ENCODE data around the gene RYK. TPM values are rescaled to one million over a fixed set of nuclear protein-coding genes. Genes with fewer than 3 reads are reported as not detected.

The RYK gene
- total RNA-seq, 1 donor from 2014 or later: 134 TPM

DNA sequence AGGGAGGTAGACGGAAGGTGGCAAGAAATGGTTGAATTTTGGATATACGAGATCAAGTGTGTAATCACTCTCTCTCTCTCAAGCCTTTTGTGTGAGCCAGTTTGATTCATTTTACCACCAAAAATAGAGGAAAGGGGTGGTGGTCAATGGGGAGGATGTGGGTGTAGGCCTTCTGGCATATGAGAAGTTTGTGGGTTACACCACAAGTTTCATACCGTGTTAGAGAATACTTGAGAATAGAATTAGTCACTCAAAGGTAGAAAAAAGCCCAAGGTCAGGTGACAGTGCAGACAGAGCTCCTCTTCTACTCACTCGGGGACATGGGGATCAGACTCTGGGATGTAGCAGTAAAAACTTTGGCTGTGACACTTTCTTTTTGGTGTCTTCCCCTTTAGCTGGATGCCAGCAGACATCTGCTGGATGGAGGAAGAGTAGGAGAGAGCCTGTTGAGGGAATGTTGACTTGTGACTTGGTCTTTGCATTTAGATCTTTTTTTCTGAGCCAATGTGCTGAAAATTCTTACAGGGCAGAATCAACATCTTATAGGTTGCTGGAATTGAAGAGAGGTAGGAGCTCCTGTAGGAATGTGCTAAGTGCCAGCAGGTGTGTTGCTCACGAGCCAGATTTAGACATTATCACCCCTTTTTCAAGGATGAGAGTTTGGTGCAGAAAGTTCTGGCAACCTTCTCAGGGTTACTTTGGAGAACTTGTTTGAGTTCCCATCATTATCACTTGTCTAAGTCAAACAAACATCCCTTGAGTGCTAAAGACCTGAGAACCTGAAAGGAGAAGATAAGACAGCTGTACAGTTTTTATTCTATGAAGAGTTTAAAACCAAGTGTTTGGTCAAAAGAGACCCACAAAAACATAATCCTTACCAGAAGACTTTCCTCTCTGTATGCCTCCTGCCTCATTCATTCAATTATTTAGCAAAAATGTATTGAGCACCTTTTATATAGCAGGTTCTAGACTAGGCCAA is 43.9 kb upstream of the RYK start:
- Mint-ChIP-seq H3K27ac (no peak overlapping the region), H3K36me3 (no peaks in the 10 kb centered on the region), H3K4me1 (peaks cover 2% of the 10 kb centered on the region), H3K4me3 (no peak overlapping the region), H3K27me3 (ENCODE audit: insufficient read depth, low read depth) (no peaks in the 10 kb centered on the region), H3K9me3 (peaks cover 5% of the 10 kb centered on the region)
- H3K9ac ChIP-seq: no peak overlapping the region
- H3K4me1 ChIP-seq: peaks cover 5% of the 10 kb centered on the region
- TF ChIP-seq EZH2 (IDR thresholded peaks at IDR 0.05) (no peak), EZH2phosphoT487 (IDR thresholded peaks at IDR 0.05) (no peak)
- TF ChIP-seq, protein P1, sequence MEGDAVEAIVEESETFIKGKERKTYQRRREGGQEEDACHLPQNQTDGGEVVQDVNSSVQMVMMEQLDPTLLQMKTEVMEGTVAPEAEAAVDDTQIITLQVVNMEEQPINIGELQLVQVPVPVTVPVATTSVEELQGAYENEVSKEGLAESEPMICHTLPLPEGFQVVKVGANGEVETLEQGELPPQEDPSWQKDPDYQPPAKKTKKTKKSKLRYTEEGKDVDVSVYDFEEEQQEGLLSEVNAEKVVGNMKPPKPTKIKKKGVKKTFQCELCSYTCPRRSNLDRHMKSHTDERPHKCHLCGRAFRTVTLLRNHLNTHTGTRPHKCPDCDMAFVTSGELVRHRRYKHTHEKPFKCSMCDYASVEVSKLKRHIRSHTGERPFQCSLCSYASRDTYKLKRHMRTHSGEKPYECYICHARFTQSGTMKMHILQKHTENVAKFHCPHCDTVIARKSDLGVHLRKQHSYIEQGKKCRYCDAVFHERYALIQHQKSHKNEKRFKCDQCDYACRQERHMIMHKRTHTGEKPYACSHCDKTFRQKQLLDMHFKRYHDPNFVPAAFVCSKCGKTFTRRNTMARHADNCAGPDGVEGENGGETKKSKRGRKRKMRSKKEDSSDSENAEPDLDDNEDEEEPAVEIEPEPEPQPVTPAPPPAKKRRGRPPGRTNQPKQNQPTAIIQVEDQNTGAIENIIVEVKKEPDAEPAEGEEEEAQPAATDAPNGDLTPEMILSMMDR (IDR thresholded peaks at IDR 0.05): no peak
- H3K4me3 ChIP-seq: no peak overlapping the region
- no peaks in the 10 kb centered on the region for H3K36me3 ChIP-seq
- H3K27ac ChIP-seq: no peak overlapping the region
- no peaks in the 10 kb centered on the region for H3F3A ChIP-seq (ENCODE audit: low read depth)
- no peaks in the 10 kb centered on the region for H4K20me1 ChIP-seq (ENCODE audit: low read depth)
- no peaks in the 10 kb centered on the region for H3K9me3 ChIP-seq (ENCODE audit: low read depth)
- H3K27me3 ChIP-seq: no peaks in the 10 kb centered on the region
- no peak overlapping the region for H3K4me2 ChIP-seq
- no peaks in the 10 kb centered on the region for H3K79me2 ChIP-seq (ENCODE audit: low read depth)
- DNase-seq (ENCODE audit: low spot score): no peak
- no peak overlapping the region for H2AFZ ChIP-seq (replicated peaks)

DNA sequence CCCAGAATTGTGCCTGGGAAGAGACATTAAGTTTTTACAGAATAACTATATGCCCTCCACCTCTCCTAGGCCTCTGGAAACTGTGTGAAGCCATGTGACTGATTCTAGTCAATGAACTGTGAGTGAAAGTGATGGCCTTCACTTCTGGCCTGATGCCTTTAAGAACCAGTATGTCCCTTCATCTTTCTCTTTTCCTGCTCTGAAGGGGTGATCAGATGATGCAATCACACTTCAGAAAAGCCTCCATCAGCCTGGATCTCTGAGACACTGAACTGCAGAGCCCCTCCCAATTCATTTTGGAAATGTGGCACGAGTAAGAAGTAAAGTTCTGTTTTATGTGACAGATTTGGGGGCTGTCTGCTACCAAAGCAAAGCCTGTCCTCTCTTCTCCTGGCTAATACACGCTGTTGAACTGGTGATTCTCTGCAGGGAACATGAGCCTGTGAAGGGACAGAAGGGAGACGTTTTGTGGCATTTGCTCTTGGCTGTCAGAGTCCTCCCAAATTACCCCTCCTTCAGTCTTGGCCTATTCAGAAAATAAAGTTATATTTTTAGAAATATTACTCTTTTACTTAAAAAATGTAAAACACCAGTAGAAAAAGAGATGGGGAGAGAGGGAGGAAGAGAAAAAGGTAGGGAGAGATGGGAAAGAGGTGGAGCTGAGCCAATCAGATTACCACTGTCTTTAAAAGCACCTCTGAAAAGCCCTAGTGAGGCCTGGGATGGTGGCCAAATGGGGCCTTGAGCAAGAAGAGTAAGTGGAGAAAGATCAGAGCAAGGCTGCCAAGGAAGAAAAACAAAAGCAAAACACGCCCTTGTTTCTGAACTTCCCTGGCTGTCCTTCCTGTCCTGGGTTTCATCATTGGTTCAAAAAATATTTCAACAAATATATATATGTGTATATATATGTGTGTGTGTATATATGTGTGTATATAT is 40.9 kb upstream of the RYK start:
- Mint-ChIP-seq H3K4me3 (no peak overlapping the region), H3K36me3 (no peaks in the 10 kb centered on the region), H3K9me3 (peaks cover 5% of the 10 kb centered on the region), H3K27me3 (ENCODE audit: insufficient read depth, low read depth) (no peaks in the 10 kb centered on the region), H3K4me1 (no peaks in the 10 kb centered on the region), H3K27ac (peak overlapping the region; percentile 31)
- Histone ChIP-seq H3K4me3 (no peak overlapping the region), H3K9me3 (ENCODE audit: low read depth) (no peaks in the 10 kb centered on the region), H3K79me2 (ENCODE audit: low read depth) (no peaks in the 10 kb centered on the region), H3K36me3 (no peaks in the 10 kb centered on the region), H2AFZ (replicated peaks) (peak overlapping the region; percentile 69), H4K20me1 (ENCODE audit: low read depth) (no peaks in the 10 kb centered on the region), H3K4me1 (no peaks in the 10 kb centered on the region), H3F3A (ENCODE audit: low read depth) (no peaks in the 10 kb centered on the region), H3K9ac (no peak overlapping the region), H3K4me2 (no peak overlapping the region), H3K27me3 (no peaks in the 10 kb centered on the region), H3K27ac (no peak overlapping the region)
- no peak for TF ChIP-seq EZH2phosphoT487 (IDR thresholded peaks at IDR 0.05)
- TF ChIP-seq, protein P1 (IDR thresholded peaks at IDR 0.05): no peak
- no peak for TF ChIP-seq EZH2 (IDR thresholded peaks at IDR 0.05)
- DNase-seq (ENCODE audit: low spot score): no peak

DNA sequence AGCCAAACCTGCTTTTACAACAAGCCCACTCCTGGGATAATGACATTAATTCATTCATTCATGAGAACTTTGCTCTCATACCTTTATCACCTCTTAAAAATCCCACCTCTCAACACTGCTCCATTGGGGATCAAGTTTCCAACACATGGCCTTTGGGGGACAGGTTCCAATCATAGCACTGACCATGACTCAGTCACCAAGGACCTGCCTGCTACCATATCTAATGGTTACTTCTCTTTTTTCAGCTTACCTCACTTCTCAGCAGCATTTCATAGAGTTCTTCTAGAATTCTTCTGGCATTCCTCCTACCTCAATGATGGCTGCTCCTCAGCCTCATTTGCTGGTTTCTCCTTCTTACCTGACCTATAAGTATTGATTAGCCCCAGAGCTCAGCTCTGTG is 36.9 kb upstream of the RYK start:
- Mint-ChIP-seq H3K36me3 (no peaks in the 10 kb centered on the region), H3K27me3 (ENCODE audit: insufficient read depth, low read depth) (no peaks in the 10 kb centered on the region), H3K9me3 (no peaks in the 10 kb centered on the region), H3K4me3 (no peak overlapping the region), H3K27ac (no peak overlapping the region), H3K4me1 (no peaks in the 10 kb centered on the region)
- H3K4me3 ChIP-seq: no peak overlapping the region
- H3K79me2 ChIP-seq (ENCODE audit: low read depth): no peaks in the 10 kb centered on the region
- H3K36me3 ChIP-seq: no peaks in the 10 kb centered on the region
- no peaks in the 10 kb centered on the region for H3F3A ChIP-seq (ENCODE audit: low read depth)
- H3K27ac ChIP-seq: no peak overlapping the region
- no peak overlapping the region for H2AFZ ChIP-seq (replicated peaks)
- H3K27me3 ChIP-seq: no peaks in the 10 kb centered on the region
- no peak for DNase-seq (ENCODE audit: low spot score)
- no peaks in the 10 kb centered on the region for H4K20me1 ChIP-seq (ENCODE audit: low read depth)
- no peak overlapping the region for H3K9ac ChIP-seq
- no peak for TF ChIP-seq EZH2 (IDR thresholded peaks at IDR 0.05)
- no peak for TF ChIP-seq EZH2phosphoT487 (IDR thresholded peaks at IDR 0.05)
- TF ChIP-seq, protein P1 (IDR thresholded peaks at IDR 0.05): no peak
- H3K9me3 ChIP-seq (ENCODE audit: low read depth): no peaks in the 10 kb centered on the region
- no peaks in the 10 kb centered on the region for H3K4me1 ChIP-seq
- no peak overlapping the region for H3K4me2 ChIP-seq
